GM19351 (cell line): Measurements from ENCODE around the gene FRMPD2.
"Not testable (repeated sequence)": the region's sequence is repeated elsewhere in the genome, so short reads cannot be mapped to it uniquely, and the experiment has no call there.

ENCODE experiments used
- ATAC-seq: cut with Tn5 transposase; IDR thresholded peaks from one replicate; pipeline ENCODE4 v1.9.1; 2021; ENCODE audit warnings: mild to moderate bottlenecking, moderate library complexity; ENCODE audit not compliant: unreplicated experiment

FRMPD2 gene

DNA sequence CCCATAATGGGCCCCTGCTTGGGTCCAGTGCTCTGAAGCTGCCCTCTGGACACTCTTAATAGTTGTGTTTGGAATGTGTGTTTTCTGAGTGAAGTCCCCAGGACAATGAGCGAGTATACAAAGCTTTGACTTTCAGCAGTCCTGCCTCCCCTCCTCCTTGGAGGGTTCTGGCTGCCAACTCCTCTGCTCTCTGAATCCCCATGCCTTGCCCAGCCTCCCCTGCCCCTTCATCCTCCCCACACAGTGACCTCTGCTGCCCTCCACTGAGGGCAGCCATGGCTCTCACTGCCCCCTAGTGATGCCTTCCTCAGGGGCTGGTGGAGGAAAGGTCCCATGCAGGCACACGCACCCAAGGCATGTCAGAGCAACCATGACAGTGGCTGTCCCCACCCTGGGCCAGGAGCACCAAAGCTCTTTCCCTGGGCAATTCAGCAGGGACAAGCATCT, 40.9 kb downstream of the FRMPD2 start:
- no peak for ATAC-seq

DNA sequence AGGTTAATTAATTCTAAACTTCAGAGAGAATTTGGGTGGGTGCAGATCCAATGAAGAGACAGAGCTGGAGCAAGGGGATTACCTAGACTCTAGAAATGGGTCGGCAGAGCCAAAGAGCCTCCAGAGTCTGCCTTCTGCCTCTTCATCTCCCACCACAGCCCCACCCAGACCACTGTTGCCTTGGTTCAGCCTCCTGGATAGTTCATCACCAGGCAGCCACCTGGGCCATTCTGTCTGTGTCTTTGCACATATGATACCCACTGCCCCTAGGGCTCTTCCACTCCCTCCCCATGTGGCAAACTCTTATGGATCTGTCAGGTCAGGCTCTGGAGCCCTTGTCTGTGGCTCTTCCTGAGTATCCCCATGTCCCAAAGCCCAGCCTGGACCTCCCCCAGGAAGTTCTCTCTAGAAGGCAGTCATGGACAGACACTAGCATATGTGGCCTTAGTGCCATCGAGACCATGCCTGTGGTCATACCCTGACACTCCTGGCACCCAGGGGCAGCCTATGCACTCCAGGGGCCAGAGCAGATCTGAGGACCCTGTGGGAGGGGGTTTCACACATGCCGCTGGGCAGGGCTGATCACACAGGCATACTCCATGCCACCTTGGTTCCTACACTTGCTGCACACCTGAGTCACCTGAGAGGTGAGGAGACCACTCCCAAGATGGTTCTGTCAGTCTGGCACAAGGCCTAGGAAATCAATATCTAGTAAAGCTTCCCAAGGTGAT, 41.6 kb downstream of the FRMPD2 start:
- ATAC-seq = no peak

DNA sequence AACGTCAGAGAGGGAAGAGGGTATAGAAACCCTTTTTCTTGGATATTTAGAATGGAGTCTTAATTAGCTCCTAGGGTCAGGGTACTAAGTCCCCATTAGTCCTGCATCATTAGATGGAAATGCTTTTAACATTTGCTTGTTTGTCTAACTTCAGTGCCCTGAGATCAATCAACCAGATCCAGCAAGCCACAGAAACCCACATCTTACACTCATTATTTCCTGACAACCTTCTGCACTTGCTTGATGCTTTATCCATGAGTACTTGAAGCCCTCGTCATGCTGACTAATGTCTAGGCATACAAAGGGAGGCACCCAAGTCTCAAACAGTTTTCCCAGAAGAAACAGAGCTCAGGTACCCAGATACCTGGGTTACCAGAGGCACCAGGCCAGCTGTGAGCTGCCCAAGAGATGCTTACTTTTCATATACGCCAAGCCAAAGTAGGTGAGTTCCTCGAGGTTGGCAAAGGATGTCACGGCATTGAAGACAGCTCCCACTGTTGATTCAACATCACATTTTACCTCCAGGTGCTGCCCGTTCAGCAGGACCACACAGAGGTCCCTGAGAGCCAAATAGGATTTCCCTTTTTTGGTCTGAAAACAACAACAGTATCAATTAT, 42.7 kb downstream of the FRMPD2 start:
- ATAC-seq = peak; percentile 81

DNA sequence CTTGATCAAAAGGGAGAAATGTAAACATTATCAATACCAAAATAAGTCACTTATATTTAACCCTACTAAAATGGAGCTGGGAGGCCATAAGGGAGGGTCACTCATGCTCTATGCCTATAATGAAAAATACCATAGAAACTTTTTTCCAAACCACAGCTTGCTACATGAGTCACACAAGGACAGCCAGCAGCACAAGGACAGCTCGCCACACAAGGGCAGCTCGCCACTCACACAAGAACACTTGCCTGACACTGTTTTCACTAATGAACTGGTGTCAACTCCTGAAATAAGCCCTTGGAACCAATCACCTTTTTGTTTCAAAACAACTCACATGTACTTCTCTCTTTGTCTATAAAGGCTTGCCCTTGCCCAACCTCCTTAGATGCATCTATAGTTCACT, 43.3 kb downstream of the FRMPD2 start:
- ATAC-seq = no peak

DNA sequence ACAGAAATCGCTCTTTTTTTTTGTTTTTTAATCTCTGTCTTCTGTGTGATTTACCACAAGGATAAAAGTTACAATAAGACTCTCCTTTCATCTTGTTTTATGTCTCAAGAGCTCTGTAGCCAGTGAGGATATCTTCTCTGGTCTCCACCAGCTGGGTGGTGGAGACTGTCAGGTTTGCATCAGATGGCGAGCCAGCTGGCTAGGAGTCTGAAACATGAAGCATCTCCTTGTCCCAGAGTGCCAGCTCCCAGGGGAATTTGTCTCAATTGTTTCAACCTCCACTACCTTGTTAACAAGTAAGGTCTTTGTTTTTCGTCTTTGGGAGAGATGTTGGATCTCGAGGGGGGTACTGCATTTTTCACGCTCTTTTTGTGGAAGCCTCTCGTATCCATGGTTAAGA, 47.3 kb downstream of the FRMPD2 start:
- ATAC-seq = no peak

DNA sequence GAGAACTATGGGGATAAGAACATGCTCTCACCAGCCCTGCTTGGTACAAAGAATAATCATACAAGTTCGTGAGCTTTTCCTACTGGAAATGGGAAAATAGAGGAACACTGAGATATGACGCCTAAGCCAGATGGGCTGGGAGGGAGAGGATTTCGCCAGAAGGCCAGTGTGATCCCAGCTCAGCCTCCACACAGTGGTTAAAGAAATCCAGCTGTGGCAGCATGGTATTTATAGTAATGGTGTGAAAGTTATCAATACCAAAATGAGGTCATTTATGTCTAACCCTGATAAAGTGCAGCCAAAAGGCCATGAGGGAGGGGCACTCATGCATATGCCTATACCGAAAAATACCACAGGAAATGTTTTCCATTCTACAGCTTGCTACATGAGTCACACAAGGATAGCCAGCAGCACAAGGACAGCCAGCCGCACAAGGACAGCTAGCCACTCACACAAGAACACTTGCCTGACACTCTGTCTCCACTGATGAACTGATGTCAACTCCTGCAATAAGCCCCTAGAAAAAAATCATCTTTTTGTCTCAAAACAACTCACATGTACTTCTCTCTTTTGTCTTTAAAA, 49.4 kb downstream of the FRMPD2 start:
- no peak for ATAC-seq

DNA sequence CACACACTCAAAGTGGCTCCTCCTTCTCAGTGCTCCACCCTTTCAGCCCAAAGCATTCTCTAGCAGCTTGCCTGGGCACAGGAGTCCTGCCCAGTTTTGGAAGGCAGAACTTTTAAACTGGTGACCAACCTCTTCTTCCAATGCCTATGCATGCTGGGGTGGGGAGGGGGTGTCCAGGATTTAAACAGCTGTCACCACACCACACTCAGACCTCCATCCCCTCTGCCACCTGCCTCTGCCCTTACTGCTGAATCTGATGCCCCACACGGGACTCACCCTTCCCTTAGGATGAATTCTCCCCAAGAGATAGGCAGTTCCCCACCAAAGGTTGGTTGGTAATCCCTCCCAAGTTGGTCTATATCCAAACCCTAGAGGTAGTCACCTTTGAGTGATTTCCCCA, 50.2 kb downstream of the FRMPD2 start:
- no peak for ATAC-seq

DNA sequence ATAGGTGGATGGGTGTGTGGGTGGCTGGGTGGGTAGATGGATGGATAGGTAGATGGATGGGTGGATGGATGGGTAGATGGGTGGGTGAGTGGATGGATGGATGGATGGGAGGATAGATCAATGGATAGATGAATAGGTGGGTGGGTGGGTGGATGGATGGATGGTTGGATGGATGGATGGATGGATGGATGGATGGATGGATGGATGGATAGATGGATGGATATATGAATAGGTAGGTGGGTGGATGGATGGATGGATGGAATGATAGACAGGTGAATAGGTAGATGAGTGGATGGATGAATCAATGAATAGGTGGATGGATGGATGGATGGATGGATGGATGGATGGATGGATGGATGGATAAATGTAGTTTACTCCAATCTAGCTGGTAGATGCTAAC, 52.7 kb downstream of the FRMPD2 start:
- no peak for ATAC-seq

DNA sequence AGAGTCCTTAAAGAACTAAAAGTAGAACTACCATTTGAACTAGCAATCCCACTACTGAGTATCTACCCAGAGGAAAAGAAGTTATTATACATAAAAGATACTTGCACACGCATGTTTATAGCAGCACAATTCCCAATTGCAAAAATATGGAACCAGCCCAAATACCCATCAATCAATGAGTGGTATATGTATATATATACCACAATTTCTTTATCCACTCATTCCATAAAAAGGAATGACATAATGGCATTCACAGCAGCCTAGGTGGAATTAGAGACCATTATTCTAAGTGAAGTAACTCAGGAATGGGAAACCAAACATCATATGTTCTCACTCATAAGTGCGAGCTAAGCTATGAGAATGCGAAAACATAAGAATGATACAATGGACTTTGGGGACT, 53.5 kb downstream of the FRMPD2 start:
- not testable (repeated sequence) for ATAC-seq

DNA sequence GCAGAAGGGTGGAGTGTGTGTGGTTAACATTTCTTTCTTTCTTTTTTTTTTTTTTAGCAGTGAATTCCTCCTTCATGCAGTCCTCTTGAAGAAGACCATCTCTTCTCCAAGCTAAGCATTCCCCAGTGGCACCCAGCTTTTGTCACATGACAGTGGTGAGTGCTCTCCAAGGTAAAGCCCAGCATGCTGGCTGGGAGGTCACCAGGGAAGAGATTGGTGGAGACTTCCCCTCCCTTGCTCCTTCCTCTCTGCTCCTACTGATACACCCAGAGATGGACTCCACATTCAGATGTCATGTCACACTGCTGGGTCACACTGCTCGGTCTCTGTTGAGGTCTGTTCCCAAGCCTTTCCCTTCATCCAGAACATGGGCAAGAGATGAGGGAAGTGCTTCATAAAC, 55.3 kb downstream of the FRMPD2 start:
- no peak for ATAC-seq

DNA sequence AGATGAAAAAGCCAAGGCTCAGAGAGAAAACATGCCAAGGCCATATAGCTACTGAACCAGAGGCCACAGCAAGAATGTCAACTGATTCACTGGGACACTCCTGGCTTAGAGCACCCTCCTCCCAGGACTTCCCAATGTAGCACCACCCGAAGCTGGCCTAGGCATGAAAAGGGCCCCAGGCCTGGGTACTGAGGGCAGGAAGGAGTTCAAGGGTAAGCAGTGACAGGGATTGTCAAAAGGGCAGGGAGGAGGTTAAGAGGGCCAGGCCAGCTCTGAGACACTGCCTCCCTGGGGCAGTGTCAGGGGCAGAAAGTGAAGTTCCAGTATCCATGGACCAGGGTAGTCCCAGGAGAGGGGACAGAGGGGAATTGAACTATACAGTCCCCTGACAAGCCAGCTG, 57.8 kb downstream of the FRMPD2 start:
- ATAC-seq = no peak

DNA sequence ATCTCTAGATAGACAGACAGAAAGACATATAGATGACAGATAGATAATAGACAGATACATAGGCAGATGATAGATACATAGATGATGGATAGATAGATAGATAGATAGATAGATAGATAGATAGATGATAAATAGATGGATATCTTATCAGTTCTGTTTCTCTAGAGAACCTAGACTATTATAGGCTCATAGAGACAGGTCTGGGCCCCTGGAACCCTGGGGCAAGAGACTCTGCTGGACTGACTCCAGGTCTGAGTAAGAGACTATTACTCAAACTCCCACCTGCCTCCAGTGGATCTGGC, 58.3 kb downstream of the FRMPD2 start:
- ATAC-seq = no peak

DNA sequence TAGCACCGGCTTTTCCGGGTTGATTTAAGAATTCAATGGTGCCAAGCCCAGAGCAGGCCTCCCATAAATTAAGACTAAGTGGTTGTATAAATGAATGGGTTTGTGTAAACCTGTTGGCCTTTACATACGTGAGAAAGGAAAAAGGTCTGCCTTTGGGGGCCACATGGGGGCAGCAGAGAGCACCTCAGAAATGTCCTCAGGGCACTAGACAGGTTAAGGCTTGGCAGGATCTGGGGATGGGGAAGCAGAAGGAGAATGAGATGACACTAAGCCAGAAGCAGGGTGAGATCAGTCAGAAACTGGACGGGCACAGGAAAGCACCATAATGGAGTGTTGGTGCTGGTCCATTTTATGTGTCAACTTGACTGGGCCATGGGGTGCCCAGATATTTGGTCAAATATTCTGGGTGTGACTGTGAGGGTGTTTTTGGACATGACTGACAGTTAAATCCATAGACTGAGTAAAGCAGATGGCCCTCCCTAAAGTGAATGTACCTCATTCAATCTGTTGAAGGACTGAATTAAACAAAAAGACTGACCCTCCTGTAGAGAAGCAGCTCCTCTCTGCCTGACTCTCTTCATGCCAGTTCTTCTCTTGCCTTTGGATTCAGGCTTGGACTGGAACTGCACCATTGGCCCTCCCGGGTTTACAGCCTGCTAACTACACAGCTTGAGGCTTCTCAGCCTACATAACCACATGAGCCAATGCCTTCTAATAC, 58.9 kb downstream of the FRMPD2 start:
- peak; percentile 53 for ATAC-seq

DNA sequence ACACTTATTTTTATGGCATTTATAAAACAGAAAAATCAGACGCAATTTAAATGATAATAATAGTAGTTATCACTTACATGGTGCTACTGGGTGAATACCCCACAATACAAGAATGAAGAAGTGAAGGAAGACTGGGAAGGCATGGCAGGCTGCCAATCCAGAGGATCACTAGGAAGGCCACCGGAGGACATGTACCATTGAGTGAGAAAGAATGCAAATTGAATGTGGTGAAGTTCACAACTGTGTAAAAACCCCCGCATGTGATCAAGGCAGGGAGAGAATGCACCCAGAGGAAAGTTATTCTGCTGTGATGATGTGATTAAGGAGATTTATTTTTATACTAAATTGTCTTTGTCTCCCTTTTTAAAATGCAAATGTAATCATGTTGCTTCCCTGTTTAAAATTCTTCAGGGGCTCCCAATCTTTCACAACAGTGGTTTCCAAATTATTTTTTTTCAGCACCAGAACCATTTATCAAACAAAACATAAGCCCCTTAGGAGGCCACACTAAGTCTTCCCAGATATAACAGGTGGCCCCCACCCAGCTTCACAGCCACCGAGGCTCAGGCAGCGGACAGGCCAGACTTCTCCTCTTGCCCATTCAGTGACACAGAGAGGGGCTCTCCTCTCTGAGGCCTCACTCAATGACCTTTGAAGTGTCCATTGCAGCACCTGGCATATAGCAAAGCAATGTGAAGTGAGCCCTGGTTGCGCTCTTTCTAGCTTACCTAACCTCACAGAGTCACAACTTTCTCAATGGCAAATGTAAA, 59.6 kb downstream of the FRMPD2 start:
- ATAC-seq = no peak

DNA sequence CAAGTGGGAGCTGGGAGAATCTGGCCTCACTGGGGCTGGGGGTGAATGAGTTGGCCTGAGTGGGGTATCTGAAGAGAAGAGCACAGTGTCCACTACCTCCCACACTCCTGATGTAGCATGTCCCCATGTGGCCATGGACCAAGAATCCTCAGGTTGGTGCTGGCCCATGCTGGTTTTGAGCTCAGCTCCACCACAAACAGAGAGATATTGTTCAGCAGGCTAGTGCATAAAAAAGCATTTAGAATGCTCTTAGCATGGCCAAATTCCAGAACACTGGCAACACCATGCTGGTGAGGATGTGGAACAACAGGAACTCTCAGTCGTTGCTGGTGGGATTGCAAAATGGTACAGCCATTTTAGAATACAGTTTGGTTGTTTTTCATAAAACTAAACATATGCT, 61.4 kb downstream of the FRMPD2 start:
- ATAC-seq = no peak

DNA sequence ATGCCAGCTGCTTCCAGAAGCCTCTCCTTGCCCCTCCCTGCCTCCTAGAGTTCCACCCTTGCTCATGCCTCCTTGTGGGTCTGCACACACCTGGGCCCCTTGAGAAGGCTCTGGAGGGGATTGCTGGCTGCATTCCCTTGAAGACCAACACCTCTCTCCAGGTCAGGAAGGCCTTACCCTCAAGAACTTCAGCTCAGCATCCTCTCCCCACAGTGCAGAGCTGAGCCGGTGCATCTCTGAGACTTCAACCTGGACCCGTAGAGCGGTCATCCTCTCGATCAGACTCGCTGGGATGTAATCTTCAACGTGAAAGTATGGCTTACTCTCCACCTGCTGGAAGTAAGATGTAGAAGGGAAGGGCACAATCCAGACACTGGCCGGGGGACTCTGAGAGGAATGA, 62.7 kb downstream of the FRMPD2 start:
- no peak for ATAC-seq

DNA sequence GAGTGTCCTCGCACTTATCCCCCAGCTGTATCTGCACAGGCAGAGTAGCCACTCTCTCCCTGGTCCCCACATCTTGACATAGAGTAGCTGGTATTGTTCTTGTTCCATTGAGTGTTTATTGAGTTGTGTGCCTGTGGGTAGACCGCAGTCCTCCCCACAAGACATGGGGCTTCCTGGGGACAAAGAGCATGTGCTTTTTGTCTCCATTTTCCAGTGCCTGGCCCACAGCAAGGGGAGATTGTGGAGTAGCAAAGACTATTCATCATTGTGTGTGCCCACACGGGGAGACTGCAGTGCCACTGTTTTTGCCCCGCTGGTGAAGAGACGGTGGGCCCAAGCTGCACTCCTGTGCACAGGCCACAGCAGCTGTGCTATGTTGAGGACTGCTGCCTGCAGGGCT, 63.5 kb downstream of the FRMPD2 start:
- ATAC-seq = no peak

DNA sequence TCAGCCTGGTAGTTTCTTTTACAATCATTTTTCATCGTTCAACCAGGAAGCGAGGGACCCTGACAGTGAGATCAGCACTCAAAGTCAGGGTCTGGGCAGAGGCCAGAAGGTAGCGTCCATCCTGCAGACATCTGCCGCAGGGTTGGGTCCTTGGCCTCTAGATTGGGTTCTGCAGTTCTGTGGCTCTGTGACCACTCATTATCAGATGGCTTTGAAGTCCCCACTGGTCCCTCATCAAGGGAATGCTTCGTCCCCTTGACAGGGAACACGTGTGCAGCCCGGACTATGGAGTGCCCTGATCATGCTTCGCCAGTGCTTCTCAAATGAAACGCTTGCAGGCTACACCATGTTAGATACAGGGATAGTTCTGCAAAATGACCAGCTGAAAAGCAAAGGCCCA, 64.1 kb downstream of the FRMPD2 start:
- ATAC-seq = no peak

DNA sequence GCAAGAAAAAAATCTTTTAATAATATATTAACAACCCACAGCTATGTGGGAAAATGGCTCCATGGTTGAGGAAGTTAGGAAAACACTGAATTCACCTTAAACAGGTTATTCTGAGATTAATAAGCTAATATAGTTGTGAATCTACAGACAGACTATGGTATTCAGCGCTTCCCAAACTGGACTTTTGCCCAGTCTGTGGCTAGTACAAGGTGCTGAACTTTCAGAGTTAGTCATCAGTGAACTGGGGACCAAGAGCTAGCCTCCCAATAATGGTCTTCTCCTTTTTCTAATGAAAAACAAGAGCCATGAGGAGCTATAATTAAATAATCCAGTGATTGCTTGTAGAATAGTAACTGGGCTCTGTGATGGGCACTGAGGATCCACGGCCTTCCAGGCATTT, 65.3 kb downstream of the FRMPD2 start:
- no peak for ATAC-seq

DNA sequence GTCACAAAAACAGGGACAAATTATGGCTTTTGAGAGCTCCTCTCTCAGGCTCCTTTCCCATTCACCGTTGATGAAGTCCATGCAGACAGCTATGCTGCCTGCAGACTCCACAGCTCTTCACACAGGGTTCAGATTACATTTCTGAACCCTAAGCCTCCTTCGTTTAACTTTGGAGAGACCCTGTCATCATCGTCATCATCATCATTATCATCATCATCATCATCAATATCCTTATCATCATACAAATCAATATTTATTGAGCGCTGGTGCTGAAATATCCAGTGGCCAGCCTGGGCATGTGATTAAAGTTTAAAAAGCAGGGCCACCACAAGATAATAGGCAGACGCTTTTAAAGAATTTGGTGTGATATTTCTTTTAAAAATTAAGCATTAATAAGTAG, 66.6 kb downstream of the FRMPD2 start:
- ATAC-seq = no peak
